Measurements from ENCODE around the gene SEMA4C. TPM values are rescaled to one million over a fixed set of nuclear protein-coding genes. Genes with fewer than 3 reads are reported as not detected.
"Not testable (repeated sequence)": the region's sequence is repeated elsewhere in the genome, so short reads cannot be mapped to it uniquely, and the experiment has no call there.

The SEMA4C gene
- total and polyA plus RNA-seq, 8 donors = 25.9 to 60.2 (median 43.9) TPM

- Histone ChIP-seq H3K27ac (no peak overlapping the region), H3K4me1 (peaks cover 12 to 75% of the 10 kb centered on the region in 2 donors), H3K9me3 (no peaks in the 10 kb centered on the region), H3K27me3 (peaks cover 0 to 35% of the 10 kb centered on the region in 2 donors), H3K4me3 (no peak overlapping the region), H3K36me3 (peaks cover 0 to 56% of the 10 kb centered on the region in 2 donors)
- no peak for DNase-seq
- TF ChIP-seq, protein P1, sequence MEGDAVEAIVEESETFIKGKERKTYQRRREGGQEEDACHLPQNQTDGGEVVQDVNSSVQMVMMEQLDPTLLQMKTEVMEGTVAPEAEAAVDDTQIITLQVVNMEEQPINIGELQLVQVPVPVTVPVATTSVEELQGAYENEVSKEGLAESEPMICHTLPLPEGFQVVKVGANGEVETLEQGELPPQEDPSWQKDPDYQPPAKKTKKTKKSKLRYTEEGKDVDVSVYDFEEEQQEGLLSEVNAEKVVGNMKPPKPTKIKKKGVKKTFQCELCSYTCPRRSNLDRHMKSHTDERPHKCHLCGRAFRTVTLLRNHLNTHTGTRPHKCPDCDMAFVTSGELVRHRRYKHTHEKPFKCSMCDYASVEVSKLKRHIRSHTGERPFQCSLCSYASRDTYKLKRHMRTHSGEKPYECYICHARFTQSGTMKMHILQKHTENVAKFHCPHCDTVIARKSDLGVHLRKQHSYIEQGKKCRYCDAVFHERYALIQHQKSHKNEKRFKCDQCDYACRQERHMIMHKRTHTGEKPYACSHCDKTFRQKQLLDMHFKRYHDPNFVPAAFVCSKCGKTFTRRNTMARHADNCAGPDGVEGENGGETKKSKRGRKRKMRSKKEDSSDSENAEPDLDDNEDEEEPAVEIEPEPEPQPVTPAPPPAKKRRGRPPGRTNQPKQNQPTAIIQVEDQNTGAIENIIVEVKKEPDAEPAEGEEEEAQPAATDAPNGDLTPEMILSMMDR (IDR thresholded peaks at IDR 0.05) = no peak
- ATAC-seq = peak; percentile 6
- intact Hi-C loops (cut with DNase I) = loop anchor here in 1 of 2 donors (5.0 kb wide), 1 partner anchor 88 kb away; no protein-coding TSS in a partner anchor
These were observed 5.4 kb downstream of the SEMA4C start for GRCh38 chr2:96864343-96865091.

- peaks cover 0 to 56% of the 10 kb centered on the region in 2 donors for H3K36me3 ChIP-seq
- intact Hi-C loops (cut with DNase I) = loop anchor here in 1 of 2 donors (5.0 kb wide), 1 partner anchor 89 kb away; no protein-coding TSS in a partner anchor
- H3K4me3 ChIP-seq = no peak overlapping the region
- no peak for ATAC-seq
- TF ChIP-seq, protein P1 (IDR thresholded peaks at IDR 0.05) = no peak
- peaks cover 17 to 77% of the 10 kb centered on the region in 2 donors for H3K4me1 ChIP-seq
- DNase-seq = no peak
- H3K27me3 ChIP-seq = peaks cover 0 to 31% of the 10 kb centered on the region in 2 donors
- H3K27ac ChIP-seq = no peak overlapping the region
- H3K9me3 ChIP-seq = no peaks in the 10 kb centered on the region
These were observed 6.1 kb downstream of the SEMA4C start for GRCh38 chr2:96863575-96864342.

DNA sequence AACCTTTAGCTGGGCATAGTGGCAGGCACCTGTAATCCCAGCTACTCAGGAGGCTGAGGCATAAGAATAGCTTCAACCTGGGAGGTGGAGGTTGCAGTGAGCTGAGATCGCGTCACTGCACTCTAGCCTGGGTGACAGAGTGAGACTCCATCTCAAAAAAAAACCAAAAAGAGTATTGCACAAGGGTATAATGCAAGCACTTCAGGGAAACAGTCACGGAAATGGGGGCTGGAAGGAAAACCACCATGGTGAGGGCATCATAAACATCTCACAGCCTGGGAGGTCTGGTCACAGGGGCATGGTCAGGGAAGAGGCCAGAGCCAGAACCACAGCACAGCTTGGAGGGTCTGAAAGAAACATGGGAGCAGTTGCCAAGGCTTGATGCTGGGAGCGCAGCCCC is 6.8 kb downstream of the SEMA4C start:
- H3K27me3 ChIP-seq = peaks cover 0 to 27% of the 10 kb centered on the region in 2 donors
- peaks cover 19 to 76% of the 10 kb centered on the region in 2 donors for H3K4me1 ChIP-seq
- intact Hi-C loops (cut with DNase I) = loop anchor here in 1 of 2 donors (5.0 kb wide), 1 partner anchor 89 kb away; no protein-coding TSS in a partner anchor
- not testable (repeated sequence) for DNase-seq, H3K27ac ChIP-seq, H3K9me3 ChIP-seq, ATAC-seq, H3K4me3 ChIP-seq
- peaks cover 0 to 56% of the 10 kb centered on the region in 2 donors for H3K36me3 ChIP-seq

DNA sequence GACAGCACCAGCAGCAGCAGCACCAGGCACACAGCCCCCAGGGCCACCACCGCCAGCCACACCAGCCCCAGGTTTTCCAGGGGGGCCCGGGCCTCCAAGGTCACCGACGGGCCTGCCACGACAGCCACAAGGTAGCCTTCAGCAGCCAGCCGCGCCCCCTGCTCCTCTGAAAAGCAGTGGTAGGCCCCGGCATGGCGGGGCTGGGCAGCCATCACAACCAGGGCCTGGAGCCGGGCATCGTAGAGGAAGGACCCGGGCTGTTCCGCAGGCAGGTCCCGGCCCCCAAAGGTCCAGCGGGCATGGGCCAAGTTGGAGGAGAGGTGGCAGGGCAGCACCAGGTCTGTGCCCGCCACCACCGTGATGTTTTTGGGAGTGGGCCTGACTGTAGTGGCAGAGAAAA is 8.8 kb downstream of the SEMA4C start:
- H3K36me3 ChIP-seq = peaks cover 0 to 56% of the 10 kb centered on the region in 2 donors
- H3K27me3 ChIP-seq = peaks cover 0 to 7% of the 10 kb centered on the region in 2 donors
- H3K4me1 ChIP-seq = peaks cover 12 to 65% of the 10 kb centered on the region in 2 donors
- TF ChIP-seq, protein P1 (IDR thresholded peaks at IDR 0.05) = no peak
- DNase-seq (no peak), ATAC-seq (no peak)
- H3K4me3 ChIP-seq = no peak overlapping the region
- intact Hi-C loops (cut with DNase I) = loop anchor here in 1 of 2 donors (5.0 kb wide), 1 partner anchor 91 kb away; no protein-coding TSS in a partner anchor
- no peaks in the 10 kb centered on the region for H3K9me3 ChIP-seq
- no peak overlapping the region for H3K27ac ChIP-seq

- Histone ChIP-seq H3K27ac (no peak overlapping the region), H3K9me3 (no peaks in the 10 kb centered on the region), H3K4me3 (no peak overlapping the region), H3K4me1 (peaks cover 12 to 62% of the 10 kb centered on the region in 2 donors), H3K36me3 (peaks cover 0 to 50% of the 10 kb centered on the region in 2 donors), H3K27me3 (peaks cover 0 to 7% of the 10 kb centered on the region in 2 donors)
- intact Hi-C loops (cut with DNase I) = loop anchor here in 1 of 2 donors (5.0 kb wide), 1 partner anchor 92 kb away; no protein-coding TSS in a partner anchor
- ATAC-seq (no peak), DNase-seq (peak in 1 of 4 donors; percentile 61)
- TF ChIP-seq, protein P1 (IDR thresholded peaks at IDR 0.05) = no peak
These were observed 9.5 kb downstream of the SEMA4C start for GRCh38 chr2:96860065-96861029.
